CMK (cell line): ENCODE results near the gene RWDD2A.

Experiments used
- DNase-seq: peaks from one replicate; pipeline ENCODE4 v3.0.0-alpha.2; 2010; ENCODE audit warnings: low read depth

Gene RWDD2A

DNA sequence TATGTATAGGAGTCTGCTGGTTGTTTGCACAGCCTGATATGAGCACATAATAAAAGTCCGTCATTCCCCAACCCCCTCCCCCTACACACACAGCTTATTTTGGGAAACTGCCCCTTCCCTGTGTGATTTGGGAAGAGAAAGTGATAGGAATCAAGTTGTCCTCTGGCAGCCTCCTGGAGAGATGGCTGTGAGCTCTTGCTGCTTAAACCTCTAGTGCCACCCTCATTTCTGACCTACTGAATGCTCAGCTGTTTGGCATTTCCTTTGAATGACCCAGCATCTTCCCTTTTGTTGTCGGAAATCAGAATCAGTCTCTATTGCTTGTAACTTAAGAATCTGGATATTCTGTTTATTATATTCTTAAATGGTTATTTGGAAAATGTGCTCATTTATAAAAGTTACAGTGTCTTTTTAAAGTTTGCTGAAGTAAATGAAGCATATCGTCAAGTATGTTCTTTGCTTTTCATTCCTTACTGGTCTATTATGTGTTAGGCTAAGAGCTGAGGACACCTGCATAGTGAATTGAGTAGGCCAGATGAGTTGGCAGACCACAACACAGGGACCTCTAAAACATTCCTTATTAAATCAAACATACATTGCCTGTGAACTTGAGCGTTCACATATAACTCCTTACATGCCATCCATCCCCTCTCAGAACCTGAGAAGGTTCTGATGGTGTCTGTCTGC is 5.5 kb downstream of the RWDD2A start:
- no peak for DNase-seq

GRCh38 chr6:83199173-83199862 is 6.2 kb downstream of the RWDD2A start:
- DNase-seq: no peak

DNA sequence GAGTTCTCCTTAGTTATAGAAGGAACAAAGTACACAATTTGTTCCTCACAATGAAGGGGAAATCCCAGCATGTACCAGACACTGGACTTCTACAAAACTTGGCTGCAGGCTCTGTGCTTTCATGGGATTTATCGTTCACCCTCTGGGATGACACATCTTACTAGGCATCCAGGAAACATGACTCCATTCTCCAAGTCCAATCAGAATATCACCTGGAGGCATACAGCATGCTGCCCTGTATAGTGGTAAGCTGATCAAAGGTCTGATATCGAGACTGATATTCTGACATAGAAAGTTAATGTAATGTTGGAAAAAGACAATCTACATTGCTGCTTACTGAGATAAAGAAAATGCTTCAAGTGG is 6.7 kb downstream of the RWDD2A start:
- DNase-seq: no peak

- DNase-seq: no peak
Measured at GRCh38 chr6:83202031-83202430, 8.9 kb downstream of the RWDD2A start.

GRCh38 chr6:83215131-83216047 is 22.2 kb downstream of the RWDD2A start:
- no peak for DNase-seq

GRCh38 chr6:83216806-83217205 is 23.6 kb downstream of the RWDD2A start:
- DNase-seq: no peak

DNA sequence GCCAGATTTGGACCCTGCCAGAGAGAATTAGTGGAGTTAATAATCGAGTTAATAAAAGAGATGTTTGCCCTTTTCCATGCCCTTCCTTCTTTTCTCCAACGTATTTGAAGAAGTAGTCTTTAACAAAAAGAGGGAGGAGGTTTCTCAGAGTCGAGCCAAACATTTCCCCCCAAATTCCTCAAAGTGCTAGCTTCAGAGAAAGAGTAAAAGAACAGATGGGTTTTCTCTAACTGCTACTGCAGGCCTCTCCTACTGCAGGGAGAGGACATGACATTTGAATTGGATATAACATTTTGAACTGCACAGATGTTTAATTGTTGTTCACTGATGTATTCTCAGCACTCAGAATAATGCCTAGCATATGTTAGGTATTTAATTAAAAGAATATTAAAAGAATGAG is 25.5 kb downstream of the RWDD2A start:
- DNase-seq: no peak

- no peak for DNase-seq
Measured at GRCh38 chr6:83220121-83220520, 27.0 kb downstream of the RWDD2A start.

DNA sequence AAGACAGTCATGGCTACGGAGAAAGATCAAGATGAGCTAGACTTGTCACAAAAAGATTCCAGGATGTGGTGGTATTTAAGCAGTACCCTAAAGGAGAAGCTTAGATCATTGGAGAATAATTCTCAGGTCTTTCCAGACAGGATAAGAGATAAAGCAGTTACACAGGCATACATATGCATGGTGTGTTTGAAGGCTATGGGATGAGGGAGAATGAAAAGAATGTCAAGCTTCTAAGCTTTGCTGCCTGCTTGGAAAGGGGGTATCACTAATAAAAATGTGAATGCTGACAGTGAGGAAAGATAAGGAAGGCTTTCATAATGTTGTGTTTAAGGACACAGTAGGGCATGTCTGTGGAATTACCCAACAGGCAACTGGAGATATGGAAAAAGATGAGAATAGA is 28.1 kb downstream of the RWDD2A start:
- DNase-seq: no peak

DNA sequence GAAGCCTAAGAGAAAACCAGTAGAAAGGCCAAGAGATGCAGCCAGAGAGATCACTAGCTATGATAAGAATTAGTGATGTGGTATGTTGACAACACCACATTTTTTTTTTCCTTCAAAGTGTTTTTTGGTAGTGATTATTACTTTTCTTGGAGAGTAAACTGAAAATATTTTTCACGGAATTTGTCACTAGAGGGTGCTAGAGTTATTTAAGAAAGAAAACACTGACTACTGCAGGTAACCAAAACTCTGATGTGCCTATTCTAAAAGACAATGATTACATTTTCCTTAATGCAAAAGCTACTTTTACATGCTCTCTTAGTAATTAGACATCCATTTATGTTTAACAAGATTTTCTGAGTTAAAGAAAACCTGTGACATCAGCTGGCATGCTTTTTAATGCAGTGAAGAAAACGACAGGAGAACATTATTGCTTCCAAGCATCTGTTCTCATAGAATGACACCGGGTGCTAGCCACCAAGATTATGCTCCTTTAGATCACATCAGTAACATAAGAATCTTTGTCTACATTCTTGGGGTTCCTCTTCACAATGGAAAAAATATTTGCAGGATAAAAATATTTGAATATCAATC is 28.8 kb downstream of the RWDD2A start:
- no peak for DNase-seq

- DNase-seq: no peak
Measured at GRCh38 chr6:83226517-83226916, 33.4 kb downstream of the RWDD2A start.

DNA sequence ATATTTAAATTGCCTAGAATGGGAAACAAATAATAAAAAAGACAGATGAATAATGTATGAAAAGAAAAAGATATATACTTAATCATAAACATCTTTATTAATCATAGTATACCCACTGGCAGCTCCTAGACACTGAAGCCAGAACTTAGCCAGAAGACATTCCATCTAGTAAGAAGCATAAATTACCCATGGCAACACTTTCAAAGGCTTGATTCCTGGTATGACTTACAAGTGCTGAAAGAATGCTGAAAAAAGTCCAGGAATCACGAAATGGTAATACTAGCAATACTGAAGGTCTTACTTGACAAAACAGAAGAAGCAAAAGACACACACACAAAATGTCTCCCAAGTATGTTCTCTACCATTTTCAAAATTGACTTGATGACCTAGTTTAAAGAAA is 38.0 kb downstream of the RWDD2A start:
- DNase-seq: no peak

- DNase-seq: no peak
Measured at GRCh38 chr6:83247471-83247870, 54.3 kb downstream of the RWDD2A start.
